ENCODE data around the gene EEF1A1. TPM values are rescaled to one million over a fixed set of nuclear protein-coding genes. Genes with fewer than 3 reads are reported as not detected.

EEF1A1 gene
- total and polyA plus RNA-seq, 2 of the 4 experiments (the other 2 are of a cell fraction), result 14,757 to 30,152 TPM

- H3K36me3 ChIP-seq (ENCODE audit: control insufficient read depth, insufficient read depth, low read length), result no peaks in the 10 kb centered on the region
- no peak for ATAC-seq (ENCODE audit: low read depth)
- CTCF ChIA-PET, result interaction anchor here (0.6 to 1.5 kb wide), 3 partner anchors 10 to 129 kb away, joined by 3 to 4 read pairs (median 3); no protein-coding TSS in a partner anchor
- intact Hi-C loops (cut with micrococcal nuclease), result no loop called here
- POLR2A ChIA-PET (ENCODE audit: unreplicated experiment), result no interaction called here
- H3K27me3 ChIP-seq (ENCODE audit: control insufficient read depth, insufficient read depth, low read length), result no peaks in the 10 kb centered on the region
- H2AK5ac ChIP-seq (ENCODE audit: low read depth, low read length), result no peak overlapping the region
- H3K4me3 ChIP-seq (ENCODE audit: insufficient read depth, low read depth, low read length), result no peak overlapping the region
- H2AFZ ChIP-seq (replicated peaks; ENCODE audit: low read length, poor library complexity), result no peak overlapping the region
- no peak overlapping the region for H3K4me2 ChIP-seq (ENCODE audit: low read depth, low read length)
- no peak overlapping the region for H4K91ac ChIP-seq (ENCODE audit: insufficient read depth, low read depth, low read length)
- no peak overlapping the region for H3K18ac ChIP-seq (ENCODE audit: low read depth, low read length)
- H4K5ac ChIP-seq (ENCODE audit: low read depth, low read length), result no peak overlapping the region
- peaks cover 2% of the 10 kb centered on the region; the same call in 1 of the 2 replicates for H3K4me1 ChIP-seq (ENCODE audit: control insufficient read depth, insufficient read depth, low read length)
- H3K56ac ChIP-seq (ENCODE audit: extremely low read depth, insufficient read depth, low read length), result no peak overlapping the region
- H3K9me1 ChIP-seq (ENCODE audit: insufficient read depth, low read length), result no peaks in the 10 kb centered on the region
- no peak for DNase-seq
- H3K23ac ChIP-seq (ENCODE audit: low read depth, low read length), result no peak overlapping the region; the same call in 1 of the 2 replicates
- dilution Hi-C loops (cut with HindIII; ENCODE audit: low sequenced_read_pairs, unreplicated experiment), result no loop called here
- in situ Hi-C loops (cut with MboI; ENCODE audit: low sequenced_read_pairs), result no loop called here
- H3K79me1 ChIP-seq (ENCODE audit: low read depth in 1 of 2, low read length in 2 of 2), result no peaks in the 10 kb centered on the region
- peak overlapping the region; percentile 60 for H3K4ac ChIP-seq (ENCODE audit: low read depth, low read length)
- no peak overlapping the region for H2BK5ac ChIP-seq (ENCODE audit: low read depth, low read length, poor library complexity, severe bottlenecking)
- no peak overlapping the region for H2BK120ac ChIP-seq (ENCODE audit: low read depth, low read length)
- no peak overlapping the region for H2BK20ac ChIP-seq (ENCODE audit: low read depth, low read length)
- no peak for TF ChIP-seq USF2 (IDR thresholded peaks at IDR 0.05; ENCODE audit: low read depth, low read length)
- no peak for TF ChIP-seq CTCF (conservative IDR thresholded peaks at IDR 0.05; ENCODE audit: low read depth, low read length)
- TF ChIP-seq ELK1 (IDR thresholded peaks at IDR 0.05; ENCODE audit: borderline replicate concordance, low read depth, low read length), result no peak
- no peak for TF ChIP-seq MAFK (IDR thresholded peaks at IDR 0.05; ENCODE audit: low read depth, low read length)
- no peak for TF ChIP-seq NFE2L2 (IDR thresholded peaks at IDR 0.05; ENCODE audit: low read depth, low read length)
- no peak overlapping the region for H4K8ac ChIP-seq (ENCODE audit: low read depth in 2 of 2, low read length in 2 of 2)
- no peaks in the 10 kb centered on the region for H4K20me1 ChIP-seq (ENCODE audit: insufficient read depth, low read length)
- H3K14ac ChIP-seq (replicated peaks; ENCODE audit: low read depth, low read length), result no peak overlapping the region; the same call in 1 of the 2 replicates
- no TSS peak for BruUV-seq (replicated peaks)
- H2AK9ac ChIP-seq (replicated peaks; ENCODE audit: low read depth, low read length, poor library complexity), result no peak overlapping the region
- no CpG with 5 or more reads among the region's 4 CpGs for WGBS, 2 experiments (ENCODE audit: extremely low coverage in 2 of 2, insufficient read length in 1 of 2)
- no peak overlapping the region for H2BK15ac ChIP-seq (ENCODE audit: low read depth, low read length)
- H3K27ac ChIP-seq (ENCODE audit: insufficient read depth, low read length), result no peak overlapping the region
- no peaks in the 10 kb centered on the region for H3K9me3 ChIP-seq (ENCODE audit: control insufficient read depth, insufficient read depth, low read length)
- no peak overlapping the region for H3K9ac ChIP-seq (ENCODE audit: low read depth, low read length)
These were observed 38.0 kb upstream of the EEF1A1 start for GRCh38 chr6:73558624-73559398.

All from IMR-90 (cell line).